Prostate gland (tissue), 2 donors: ENCODE measurements around the gene BPTF. TPM values are rescaled to one million over a fixed set of nuclear protein-coding genes. Genes with fewer than 3 reads are reported as not detected.
"Not testable (repeated sequence)": the region's sequence is repeated elsewhere in the genome, so short reads cannot be mapped to it uniquely, and the experiment has no call there.

Source experiments
- DNase-seq: peaks from one replicate; pipeline ENCODE4 v3.0.0-alpha.2; 2019; ENCODE audit warnings: low spot score
- H3K27ac ChIP-seq, 2 donors: fragments of 200-600 bp; sonication (generic); 2 replicates each; pipeline ENCODE4 v1.5.1; 2017 to 2019
- H3K27me3 ChIP-seq: fragments of 200-600 bp; sonication (generic); replicated peaks from 2 replicates; pipeline ENCODE4 v1.5.1; 2019; ENCODE audit not compliant: insufficient read depth
- H3K36me3 ChIP-seq, 2 donors: fragments of 200-600 bp; sonication (generic); 1 replicate in 1 of 2; 2 replicates in 1 of 2; pipeline versions ENCODE4 v1.5.1 to v1.8.1; 2017 to 2019
- H3K4me1 ChIP-seq: fragments of 200-600 bp; sonication (generic); replicated peaks from 2 replicates; pipeline ENCODE4 v1.5.1; 2019
- H3K4me3 ChIP-seq, 2 donors: fragments of 200-600 bp; sonication (generic); 2 replicates each; pipeline ENCODE4 v1.5.1; 2017 to 2019
- H3K9me3 ChIP-seq: fragments of 200-600 bp; sonication (generic); 2 replicates; pipeline ENCODE4 v1.5.1; 2017
- CTCF ChIP-seq, 4 experiments: fragments of 200-600 bp in 2 of 4; fragments of 450-650 bp in 2 of 4; sonication (generic) in 2 of 4; IDR thresholded peaks; 1 replicate in 3 of 4; 2 replicates in 1 of 4; pipeline ENCODE4 v1.5.1; 2016 to 2019; ENCODE audit warnings: antibody characterized with exemption in 4 of 4, mild to moderate bottlenecking in 2 of 4, moderate library complexity in 2 of 4
- POLR2A ChIP-seq: fragments of 450-650 bp; IDR thresholded peaks from one replicate; pipeline ENCODE4 v1.6.1; 2016; ENCODE audit warnings: antibody characterized with exemption, mild to moderate bottlenecking
- POLR2AphosphoS5 ChIP-seq: sonication (generic); formaldehyde crosslinking; IDR thresholded peaks from one replicate; pipeline ENCODE4 v1.6.1; 2017; ENCODE audit warnings: antibody characterized with exemption
- WGBS: methylation state at CpG from one replicate; pipeline ENCODE4 v1.1.5; 2018; 5-methylcytosine and 5-hydroxymethylcytosine counted together
- intact Hi-C: fragments of 100-400 bp; cut with DNase I; formaldehyde crosslinking; loops from one replicate; pipeline ENCODE4 v1.14.2; 2022
- total RNA-seq, 2 donors: library from RNA; depleted of rRNA; stranded (reverse); fragments of >200 nt; gene quantifications; one replicate each; pipeline ENCODE4 v1.1.0, GENCODE V29; 2016

Gene BPTF
- total RNA-seq, 2 donors from 2014 or later, result 70.5 to 138 TPM

GRCh38 chr17:67881083-67881482 is 55.8 kb downstream of the BPTF start:
- no peaks in the 10 kb centered on the region for H3K9me3 ChIP-seq
- intact Hi-C loops, result no loop called here
- WGBS, result 94% methylated on average over 1 of the region's 1 CpG

GRCh38 chr17:67884741-67885140 is 59.4 kb downstream of the BPTF start:
- 25% methylated on average over 1 of the region's 1 CpG for WGBS
- H3K27ac ChIP-seq, result no peak overlapping the region
- no peak for DNase-seq
- H3K9me3 ChIP-seq, result no peaks in the 10 kb centered on the region
- H3K36me3 ChIP-seq, result no peaks in the 10 kb centered on the region
- H3K27me3 ChIP-seq, result no peaks in the 10 kb centered on the region
- intact Hi-C loops, result no loop called here
- no peak overlapping the region for H3K4me3 ChIP-seq
- no peaks in the 10 kb centered on the region for H3K4me1 ChIP-seq
- no peak for TF ChIP-seq CTCF (IDR thresholded peaks at IDR 0.05)
- no peak for TF ChIP-seq POLR2AphosphoS5
- no peak for TF ChIP-seq POLR2A

More at GRCh38 chr17:67881083-67881482, 55.8 kb downstream of the BPTF start:
- TF ChIP-seq POLR2AphosphoS5 (no peak), POLR2A (no peak), CTCF (IDR thresholded peaks at IDR 0.05) (no peak)
- H3K4me3 ChIP-seq, result no peak overlapping the region
- no peaks in the 10 kb centered on the region for H3K27me3 ChIP-seq
- H3K27ac ChIP-seq, result no peak overlapping the region
- H3K4me1 ChIP-seq, result no peaks in the 10 kb centered on the region
- DNase-seq, result no peak
- no peaks in the 10 kb centered on the region for H3K36me3 ChIP-seq

GRCh38 chr17:67891481-67892119 is 66.3 kb downstream of the BPTF start:
- TF ChIP-seq POLR2A (no peak), CTCF (IDR thresholded peaks at IDR 0.05) (peak in 2 of 4 experiments; percentile 21 to 34)
- DNase-seq, result peak; percentile 13
- no peaks in the 10 kb centered on the region for H3K9me3 ChIP-seq
- H3K4me3 ChIP-seq, result no peak overlapping the region
- H3K27me3 ChIP-seq, result no peaks in the 10 kb centered on the region
- no peak overlapping the region for H3K27ac ChIP-seq
- no peaks in the 10 kb centered on the region for H3K36me3 ChIP-seq
- WGBS, result 26% methylated on average over 6 of the region's 6 CpGs
- intact Hi-C loops, result no loop called here
- no peaks in the 10 kb centered on the region for H3K4me1 ChIP-seq

GRCh38 chr17:67902511-67903231 is 77.4 kb downstream of the BPTF start:
- intact Hi-C loops, result no loop called here
- TF ChIP-seq POLR2A, result no peak
- no peak for TF ChIP-seq CTCF (IDR thresholded peaks at IDR 0.05)
- no peak for TF ChIP-seq POLR2AphosphoS5
- Histone ChIP-seq H3K36me3 (no peaks in the 10 kb centered on the region), H3K4me3 (no peak overlapping the region), H3K4me1 (no peaks in the 10 kb centered on the region), H3K27ac (no peak overlapping the region), H3K9me3 (no peaks in the 10 kb centered on the region), H3K27me3 (no peaks in the 10 kb centered on the region)
- DNase-seq, result no peak
- WGBS, result 73% methylated on average over 12 of the region's 12 CpGs

- intact Hi-C loops, DNase-seq, H3K4me1 ChIP-seq, H3K27me3 ChIP-seq, H3K27ac ChIP-seq, H3K9me3 ChIP-seq, H3K4me3 ChIP-seq, H3K36me3 ChIP-seq: not testable (repeated sequence)
- 68% methylated on average over 2 of the region's 2 CpGs for WGBS
Measured at GRCh38 chr17:67905298-67905697, 80.0 kb downstream of the BPTF start.

GRCh38 chr17:67910117-67910803 is 85.0 kb downstream of the BPTF start:
- H3K4me1 ChIP-seq, H3K27me3 ChIP-seq, H3K36me3 ChIP-seq, intact Hi-C loops, H3K9me3 ChIP-seq, H3K27ac ChIP-seq, DNase-seq, H3K4me3 ChIP-seq: not testable (repeated sequence)
- WGBS, result 97% methylated on average over 7 of the region's 7 CpGs
